ENCODE results near the gene LRRC61.

Gene LRRC61

DNA sequence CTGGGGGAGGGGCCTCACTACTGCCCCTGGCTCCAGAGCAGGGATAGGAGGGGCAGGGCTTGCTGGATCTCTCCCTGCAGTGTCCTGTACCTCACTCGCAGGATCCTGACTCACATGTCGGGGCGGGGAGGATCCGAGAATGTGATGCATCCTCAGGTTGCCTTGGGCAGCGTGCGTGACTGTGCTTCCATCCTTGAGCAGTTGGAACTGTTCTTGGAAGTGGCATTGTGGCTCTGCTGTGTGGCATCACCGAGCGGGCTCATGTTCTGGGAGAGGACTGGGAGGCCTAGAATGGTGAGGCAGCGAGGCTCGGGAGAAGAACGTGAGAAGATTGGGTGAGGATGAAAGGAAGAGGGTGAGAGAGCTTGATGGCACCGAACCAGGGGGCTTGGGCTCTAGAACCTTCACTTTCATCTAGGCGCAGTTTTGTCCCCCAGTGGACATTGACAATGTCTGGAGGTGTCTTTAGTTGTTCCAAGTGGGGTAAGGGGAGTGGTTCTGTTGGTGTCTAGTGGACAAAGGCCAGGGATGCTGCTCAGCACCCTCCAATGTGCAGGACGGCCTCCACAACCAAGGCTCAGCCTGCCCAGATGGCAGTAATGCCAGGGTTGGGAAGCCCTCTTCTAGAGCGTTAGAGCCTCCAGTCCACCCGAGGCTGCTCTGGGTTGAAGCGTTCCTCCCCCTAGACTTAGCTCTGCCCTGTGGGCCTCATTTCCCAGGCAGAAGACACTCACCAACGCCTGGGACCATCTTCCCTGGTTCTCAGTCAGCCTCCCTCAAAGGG lies 9.9 kb downstream of the LRRC61 start:
- DNase-seq: no peak

DNA sequence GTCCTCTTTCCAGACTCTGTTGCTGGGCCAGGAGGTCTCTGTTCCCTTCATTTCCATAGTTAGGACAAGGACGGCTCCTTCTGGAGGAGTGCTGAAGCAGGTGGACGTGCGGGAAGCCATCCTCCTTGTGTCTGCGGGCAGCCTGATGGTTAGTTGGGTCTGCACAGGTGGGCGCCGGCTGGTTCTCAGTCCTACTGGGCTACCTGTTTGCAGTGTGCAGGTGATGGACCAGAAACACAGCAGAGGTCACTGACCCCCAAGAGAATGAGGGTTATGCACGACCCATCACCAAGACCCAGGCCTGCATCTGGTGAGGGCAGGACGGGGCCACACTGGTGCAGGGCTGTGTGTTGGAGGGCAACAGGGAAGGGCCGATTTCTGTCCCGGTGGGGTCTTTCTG lies 10.5 kb downstream of the LRRC61 start:
- peak; percentile 32 for DNase-seq

DNA sequence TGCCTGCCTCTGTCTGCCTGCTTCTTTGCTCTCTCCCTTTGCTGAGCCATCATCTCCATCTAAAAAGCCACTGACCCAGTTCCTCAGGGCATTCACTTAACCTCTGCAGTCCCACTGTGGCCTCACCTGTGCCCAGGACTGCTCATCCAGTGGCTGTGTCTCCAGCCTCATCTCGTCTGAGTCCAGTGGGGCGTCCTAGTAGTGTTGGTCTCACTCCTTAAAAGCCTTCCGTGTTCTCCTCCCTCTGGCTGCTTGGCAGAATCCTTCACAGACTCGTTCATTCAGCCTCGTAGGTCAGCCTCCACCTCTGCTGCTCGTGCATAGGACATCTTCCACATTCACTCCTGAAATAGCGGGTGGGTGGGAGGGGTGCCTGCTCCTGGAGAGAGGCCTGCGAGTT lies 11.0 kb downstream of the LRRC61 start:
- no peak for DNase-seq

DNA sequence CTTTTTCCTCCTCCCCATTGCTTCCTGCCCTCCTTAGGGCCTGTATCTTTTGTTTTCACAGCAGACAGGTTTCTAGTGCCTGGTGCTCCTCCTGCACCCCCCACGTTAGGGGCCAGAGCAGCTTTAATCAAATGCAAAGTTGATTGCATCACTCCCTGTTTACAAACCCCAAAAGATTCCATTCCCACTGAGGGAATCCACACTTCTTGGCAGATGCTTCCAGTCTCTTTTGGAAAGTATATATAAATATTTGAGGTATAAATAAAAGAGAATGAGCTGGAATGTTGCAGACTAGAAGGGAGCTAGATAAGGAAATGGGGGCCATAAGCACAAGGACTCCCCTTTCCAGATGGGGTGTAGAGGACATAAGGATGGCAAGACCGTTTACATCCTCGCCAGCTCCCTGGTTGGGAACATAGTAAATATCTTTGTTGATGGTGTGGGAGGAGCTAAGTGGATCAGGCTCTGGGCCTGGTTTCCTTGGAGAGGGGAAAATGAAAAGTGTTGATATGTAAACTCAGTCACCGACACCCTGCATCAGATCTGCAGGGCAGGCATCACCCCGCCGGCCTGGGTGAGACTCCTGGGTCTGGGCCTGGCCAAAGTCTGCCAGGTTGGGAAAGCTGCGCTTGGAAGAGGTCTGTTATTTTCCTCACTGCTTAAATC lies 12.1 kb downstream of the LRRC61 start:
- DNase-seq: peak; percentile 32

DNA sequence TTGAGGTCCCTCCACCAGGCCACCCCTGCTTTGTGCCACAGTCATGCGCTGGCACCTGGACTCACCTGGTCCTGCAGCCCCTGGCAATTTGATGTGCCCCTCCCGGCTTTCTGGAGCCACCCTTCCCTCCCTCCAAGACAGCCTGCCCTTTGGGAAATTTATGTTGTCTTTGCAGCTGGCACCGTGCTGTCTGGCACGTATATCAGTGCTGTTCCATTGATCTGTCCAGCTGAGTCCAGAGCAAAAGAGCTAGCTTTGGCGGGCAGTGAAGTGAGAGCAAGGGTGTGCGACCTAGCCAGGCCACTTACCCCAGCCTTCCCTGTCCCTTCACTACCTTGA lies 12.6 kb downstream of the LRRC61 start:
- no peak for DNase-seq

DNA sequence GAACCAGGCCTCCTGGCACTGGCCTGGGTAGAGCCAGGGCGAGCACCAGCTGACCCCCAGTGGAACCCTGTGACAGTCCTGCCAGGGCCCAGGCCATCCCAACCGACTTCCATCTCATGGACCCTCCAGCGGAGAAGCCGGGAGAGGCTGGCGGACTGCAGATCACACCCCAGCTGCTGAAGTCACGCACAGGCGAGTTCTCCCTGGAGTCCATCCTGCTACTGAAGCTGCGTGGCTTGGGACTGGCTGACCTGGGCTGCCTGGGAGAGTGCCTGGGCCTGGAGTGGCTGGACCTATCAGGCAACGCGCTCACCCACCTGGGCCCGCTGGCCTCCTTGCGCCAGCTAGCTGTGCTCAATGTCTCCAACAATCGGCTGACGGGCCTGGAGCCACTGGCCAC lies 13.6 kb downstream of the LRRC61 start:
- DNase-seq: no peak

DNA sequence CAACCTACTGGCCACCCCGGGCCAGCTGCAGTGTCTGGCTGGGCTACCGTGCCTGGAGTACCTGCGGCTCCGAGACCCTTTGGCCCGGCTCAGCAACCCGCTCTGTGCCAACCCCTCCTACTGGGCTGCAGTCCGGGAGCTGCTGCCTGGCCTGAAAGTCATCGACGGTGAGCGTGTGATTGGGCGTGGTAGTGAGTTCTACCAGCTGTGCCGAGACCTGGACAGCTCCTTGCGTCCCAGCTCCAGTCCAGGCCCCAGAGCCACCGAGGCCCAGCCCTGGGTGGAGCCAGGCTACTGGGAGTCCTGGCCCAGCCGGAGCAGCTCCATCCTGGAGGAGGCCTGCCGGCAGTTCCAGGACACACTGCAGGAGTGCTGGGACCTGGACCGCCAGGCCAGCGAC lies 14.0 kb downstream of the LRRC61 start:
- DNase-seq: no peak

DNA sequence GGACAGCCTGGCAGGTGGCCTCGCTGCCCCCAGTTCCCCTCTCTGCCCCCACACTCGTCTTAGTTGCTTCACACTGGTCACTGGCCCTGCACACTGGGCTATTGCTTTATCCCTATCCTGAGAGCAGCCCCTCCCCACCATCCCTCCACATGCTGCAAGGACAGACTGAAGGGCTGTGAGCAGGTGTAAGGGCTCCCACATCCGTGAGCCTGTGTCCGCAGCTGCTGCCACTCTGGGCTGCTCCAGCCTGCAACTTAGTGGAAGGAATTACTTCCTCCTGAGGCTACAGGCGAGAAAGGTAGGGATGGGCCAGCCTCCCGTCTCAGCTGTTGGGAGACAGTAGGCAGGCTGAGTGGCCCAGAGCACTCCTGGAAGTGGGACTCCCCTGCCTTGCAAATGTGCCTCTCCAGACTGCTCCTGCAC lies 14.5 kb downstream of the LRRC61 start:
- no peak for DNase-seq

DNA sequence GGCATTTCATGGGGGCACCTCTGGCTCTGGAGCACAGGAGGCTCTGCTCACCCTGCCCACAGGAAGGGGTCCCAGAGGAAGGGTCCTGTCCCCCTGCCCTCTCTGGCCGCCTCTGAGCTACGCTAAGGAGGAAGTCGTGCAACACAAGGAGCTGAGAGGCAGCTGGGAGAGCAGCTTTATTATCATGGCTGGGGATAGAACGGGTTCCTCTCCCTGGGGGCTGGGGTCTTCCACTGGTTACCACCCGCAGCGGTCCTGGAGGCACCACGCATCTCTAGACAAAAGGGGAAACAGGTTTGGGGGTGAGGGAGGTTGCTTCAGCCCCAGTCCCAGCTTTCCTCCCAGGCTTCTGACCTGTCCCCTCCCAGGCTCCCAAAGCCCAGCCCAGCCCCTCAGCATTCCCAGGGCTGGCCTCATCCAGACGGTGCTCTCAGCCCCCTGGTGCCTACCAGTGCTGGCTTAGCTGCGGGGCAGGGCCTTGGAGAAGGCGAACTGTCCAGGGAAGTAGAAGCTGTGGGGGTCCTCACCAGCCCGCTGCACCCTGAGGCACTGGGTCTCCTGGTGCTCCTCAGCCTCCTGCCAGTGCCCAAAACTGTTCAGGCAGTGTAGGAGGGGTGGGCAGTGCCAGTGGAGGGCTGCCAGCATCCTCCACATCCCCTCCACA lies 15.1 kb downstream of the LRRC61 start:
- peak; percentile 34 for DNase-seq

DNA sequence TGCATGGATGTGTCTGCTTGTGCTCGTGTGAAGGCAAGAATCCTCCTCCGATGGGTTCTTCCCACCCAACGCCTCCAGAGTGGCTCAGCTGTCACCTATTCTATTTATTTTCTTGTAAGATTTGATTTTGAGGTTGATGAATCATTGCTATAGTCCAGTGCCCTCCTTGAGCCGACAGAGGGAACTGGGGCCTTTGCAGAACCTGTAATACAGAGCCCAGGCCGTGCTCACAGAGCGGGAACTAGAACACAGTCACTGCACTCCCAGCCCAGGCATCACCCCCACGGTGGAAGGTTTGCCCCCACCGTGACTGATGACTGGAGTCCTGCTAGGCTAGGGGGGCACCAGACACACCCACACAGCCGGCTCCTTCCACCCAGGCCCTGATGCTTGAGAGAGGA lies 16.3 kb downstream of the LRRC61 start:
- no peak for DNase-seq

DNA sequence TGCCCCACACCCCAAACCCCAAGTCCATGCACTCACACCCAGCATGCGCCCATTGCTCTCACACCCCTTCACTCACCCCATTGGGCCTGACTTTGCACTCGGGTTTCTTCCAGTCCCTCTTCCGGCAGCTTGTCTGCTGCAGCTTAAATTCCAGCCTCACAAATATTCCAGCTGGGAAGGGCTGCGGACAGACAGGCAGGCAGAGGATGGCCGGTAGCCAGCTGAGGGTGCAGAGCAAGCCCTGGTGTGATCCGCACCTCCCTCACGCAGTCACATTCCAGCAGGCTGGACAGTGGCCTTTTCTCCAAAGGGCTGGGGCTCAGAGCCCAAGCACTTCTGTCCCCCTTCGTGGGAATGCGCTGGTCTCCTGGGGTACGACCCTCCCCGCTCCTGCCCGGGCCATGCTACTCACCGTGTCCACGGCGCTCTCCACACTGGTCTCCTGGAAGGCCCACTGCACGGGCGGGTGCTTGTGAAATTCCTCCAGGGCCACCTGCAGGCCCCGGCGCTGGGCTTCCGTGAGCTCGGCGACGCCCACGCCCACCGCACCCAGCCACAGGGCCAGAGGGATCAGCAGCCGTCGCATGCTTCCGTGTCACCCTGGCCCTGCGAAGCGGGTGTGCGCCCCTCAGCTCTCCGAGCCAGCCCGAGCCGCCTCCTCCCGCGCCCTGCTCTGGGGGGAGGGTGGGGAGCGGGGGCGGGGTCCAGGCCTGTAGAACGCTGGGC lies 17.0 kb downstream of the LRRC61 start:
- peak; percentile 55 for DNase-seq

DNA sequence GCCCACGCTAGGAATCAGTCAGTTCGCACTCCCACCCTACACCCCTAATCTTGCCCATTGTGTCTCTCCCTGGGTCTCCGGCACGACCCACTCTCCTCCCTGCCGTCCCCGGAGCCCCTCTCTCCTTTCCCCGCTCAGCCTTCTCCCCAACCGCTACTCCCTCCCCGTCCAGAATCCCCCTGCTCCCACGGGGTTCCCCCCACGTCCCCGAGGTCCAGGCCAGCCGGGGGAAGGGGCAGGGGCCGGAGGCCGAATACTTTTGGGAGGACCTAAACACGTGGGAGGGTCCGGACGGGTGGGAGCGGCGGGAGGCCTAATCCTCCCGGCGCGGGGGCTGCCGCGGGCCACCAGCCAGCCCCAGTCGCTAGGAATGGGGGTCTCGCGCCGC lies 17.7 kb downstream of the LRRC61 start:
- DNase-seq: no peak

DNA sequence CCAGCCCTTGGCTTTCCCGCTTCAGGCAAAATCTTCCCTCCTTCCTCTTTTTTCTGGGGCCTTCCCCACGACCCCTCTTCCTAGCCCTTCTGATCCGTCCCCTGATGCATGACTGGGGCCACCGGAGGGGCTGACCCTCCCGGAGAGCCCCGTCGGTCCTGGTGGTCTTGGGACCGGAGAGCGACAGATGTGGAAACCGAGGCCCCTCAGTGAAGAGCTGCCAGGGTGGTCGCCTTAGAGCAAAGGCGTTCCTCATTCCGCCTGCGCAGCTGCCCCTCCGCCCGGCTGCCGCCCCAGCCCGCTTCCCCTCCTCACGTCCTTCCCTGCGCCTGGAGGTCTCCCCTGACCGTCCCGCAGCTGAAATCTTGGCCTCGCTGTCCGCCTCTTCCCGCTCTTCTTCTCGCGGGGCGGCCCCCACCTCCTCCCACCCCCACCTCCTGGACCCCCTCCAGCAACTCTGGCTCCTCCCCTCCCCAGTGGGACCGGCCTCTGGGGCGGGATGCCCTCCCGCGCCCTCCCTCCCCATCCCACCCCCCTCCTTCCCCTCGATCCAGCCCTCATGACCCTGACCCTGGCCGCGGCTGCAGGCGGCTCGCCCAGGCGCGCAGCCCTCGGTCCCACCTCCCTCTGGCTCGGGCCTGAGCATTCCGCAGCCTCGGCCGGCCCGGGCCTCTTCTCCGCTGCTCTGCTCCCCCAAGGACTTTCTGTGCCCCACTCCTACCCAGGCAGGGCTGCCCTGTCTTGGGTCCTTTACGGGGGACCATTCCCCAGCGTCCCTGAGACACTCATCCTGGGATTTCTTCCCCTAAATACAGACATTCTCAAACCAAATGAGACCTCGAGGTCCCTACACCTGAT lies 18.3 kb downstream of the LRRC61 start, which contains the start of gene RARRES2:
Gene RARRES2, minus strand, starts transcription at position 367 of the 858 bp plus-strand sequence. CDS start 1,020 bp downstream, outside the sequence.
- DNase-seq: peak; percentile 68

DNA sequence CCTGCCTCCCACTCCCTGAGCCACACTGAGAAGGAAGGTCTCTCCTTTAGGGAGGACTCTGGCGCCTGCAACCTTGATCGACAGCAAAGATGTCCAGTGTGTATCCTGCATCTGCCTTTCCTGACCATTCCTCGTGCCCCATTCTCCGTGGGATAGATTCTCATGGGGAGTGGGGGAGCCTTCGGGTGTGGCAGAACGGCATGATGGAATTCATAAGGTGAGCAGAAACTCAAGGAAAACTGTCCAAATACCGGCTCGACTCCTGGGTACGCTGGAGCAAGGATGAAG lies 18.9 kb downstream of the LRRC61 start:
- DNase-seq: peak; percentile 31

DNA sequence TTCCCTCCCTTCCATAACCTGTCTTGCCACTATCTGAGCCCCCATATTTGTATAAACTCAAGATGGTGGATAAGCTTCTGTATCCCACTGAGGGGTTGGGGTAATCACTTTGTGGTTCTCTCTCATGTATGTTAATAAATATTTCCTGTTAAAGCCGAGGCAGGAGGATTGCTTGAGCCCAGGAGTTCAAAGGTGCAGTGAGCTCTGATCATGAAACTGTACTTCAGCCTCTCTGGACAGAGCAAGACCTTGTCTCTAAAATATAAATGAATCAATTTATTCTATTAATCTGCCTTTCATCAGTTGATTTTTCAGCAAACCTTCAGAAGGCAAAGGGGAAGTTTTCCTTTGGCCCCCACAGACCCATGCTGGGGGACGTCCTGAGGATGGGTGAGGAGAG lies 20.1 kb downstream of the LRRC61 start:
- peak; percentile 20 for DNase-seq

DNA sequence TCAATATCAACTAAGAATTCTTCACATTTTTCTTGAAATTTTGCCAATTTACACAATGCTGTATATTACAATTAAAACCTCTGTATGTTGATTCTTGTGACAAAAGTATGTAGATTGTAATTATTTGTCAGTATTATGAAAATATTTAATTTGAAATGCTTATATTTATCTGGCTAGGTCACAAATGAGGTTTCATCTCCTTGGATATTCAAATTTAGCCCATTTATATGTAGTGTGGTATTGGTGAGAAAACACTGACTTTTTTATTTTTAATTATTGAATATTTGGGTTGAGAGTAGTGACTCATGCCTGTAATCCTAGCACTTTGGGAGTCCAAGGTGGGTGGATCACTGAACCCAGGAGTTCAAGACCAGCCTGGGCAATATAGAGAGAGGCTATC lies 21.1 kb downstream of the LRRC61 start:
- DNase-seq: no peak

DNA sequence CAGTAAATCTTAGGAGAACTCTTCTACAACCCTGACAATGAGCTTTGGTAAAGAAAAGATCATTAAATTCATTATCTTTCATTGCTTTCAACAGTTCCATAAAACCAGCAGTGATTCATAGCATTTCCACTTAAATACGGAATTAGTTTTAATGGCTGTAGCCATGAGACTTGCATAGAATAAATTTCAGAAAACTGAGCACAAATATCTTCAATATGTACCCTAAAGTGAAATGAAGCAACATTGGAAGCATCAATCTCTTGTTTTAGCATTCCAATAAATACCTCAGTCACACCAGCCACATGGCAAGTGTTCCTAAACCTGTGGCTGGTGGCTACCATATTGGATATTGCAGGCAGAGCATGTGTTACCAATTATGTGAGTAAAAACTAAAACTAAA lies 21.9 kb downstream of the LRRC61 start:
- no peak for DNase-seq

DNA sequence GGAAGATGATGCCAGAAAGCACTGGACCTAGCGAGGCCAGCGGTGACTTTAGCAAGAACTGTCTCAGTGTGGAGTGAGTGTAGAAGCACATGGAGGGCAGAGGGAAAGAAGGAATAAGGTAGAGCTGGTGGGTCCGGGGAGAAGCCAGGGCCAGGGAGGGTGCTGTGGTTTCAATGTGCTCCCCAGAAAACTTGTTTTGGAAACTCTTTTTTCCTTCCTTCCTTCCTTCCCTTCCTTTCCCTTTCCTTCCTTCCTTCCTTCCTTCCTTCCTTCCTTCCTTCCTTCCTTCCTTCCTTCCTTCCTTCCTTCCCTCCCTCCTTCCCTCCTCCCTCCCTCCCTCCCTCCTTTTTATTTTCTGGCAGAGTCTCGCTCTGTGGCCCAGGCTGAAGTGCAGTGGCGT lies 23.8 kb downstream of the LRRC61 start:
- no peak for DNase-seq

DNA sequence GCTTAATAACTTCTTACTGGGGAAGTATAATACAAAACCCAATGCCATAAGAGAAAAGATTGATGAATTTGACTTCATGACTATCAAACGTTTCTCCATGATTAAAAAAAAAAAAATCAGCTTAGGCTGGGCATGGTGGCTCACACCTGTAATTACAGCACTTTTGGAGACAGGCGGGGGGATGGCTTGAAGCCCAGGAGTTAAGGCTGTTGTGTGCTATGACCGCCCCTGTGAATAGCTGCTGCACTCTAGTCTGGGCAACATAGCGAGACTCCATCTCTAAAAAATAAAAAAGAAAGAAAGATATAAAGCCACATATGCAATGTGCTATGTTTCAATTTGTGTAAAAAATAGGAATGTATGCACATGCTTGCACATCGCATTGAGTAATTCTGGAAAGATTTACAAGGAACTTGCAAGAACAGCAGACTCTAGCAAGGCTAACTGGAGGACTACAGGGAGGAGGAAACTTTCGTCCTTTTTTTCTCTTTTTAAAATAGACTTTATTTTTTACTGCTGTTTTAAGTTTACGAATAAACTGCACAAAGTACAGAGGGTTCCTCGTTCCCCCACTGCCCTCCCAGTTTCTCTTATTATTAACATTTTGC lies 28.5 kb downstream of the LRRC61 start:
- DNase-seq: no peak

DNA sequence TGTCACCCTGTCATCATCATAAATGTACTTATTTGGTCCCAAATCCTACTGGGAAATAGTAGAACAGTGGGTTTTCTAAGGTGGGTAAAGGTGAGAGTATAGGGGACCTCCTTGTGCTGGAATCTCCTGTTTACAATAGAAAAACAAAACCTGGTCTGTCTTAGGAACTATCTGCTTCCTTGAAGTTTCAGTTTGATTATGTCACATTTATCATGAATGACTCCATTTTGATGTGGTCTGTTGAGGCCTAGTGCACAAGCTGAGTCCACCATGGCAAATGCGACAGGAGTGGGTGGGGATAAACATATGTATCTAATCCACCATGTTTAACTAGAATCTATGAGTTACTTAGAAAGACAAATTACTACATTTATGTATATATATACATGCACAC lies 32.5 kb downstream of the LRRC61 start:
- no peak for DNase-seq

DNA sequence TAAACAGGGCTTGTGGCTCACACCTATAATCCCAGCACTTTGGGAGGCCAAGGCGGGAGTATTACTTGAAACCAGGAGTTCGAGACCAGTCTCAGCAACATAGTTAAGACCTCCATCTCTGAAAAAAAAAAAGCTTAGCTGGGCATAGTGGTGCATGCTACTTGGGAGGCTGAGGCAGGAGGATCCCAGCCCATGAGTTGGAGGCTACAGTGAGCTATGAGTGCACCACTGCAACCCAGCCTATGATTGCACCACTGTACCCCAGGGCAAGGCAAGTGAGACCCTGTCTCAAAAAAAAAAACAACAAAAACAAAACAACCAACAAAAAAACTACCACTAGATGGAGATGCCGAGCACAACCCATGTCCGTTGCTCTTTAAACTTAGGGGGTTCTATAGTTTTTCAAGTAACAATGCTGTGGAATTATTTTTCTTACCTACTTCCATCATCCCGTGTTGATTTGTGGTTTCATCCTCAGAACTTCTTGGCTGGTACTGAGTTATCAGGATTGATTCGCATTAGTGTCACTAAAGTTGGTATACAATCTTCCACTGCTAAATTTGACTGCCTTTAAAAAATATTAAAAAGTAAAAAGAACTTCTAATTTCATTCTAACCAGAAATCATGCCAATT lies 33.2 kb downstream of the LRRC61 start:
- peak; percentile 5 for DNase-seq

DNA sequence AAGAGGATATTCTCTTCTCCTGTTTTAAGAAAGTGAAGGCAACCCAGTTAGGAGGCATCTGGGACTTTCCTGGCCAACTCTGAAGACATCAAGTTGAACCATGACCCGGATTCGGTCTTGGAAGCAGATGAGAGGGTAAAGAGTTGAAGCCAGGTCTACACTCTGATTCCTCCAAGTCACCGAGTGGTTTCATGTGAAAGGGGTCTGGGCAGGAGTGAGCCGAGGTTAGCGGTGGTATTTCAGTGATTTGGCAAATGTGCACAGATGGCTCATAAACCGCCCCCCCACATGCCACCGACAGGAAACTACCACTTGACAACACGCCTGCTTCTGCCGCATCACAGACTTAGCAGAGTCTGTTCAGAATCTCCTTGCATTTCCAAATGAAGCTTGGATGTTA lies 34.1 kb downstream of the LRRC61 start:
- DNase-seq: no peak

All from right forelimb (tissue), 1 donor.